Testis (tissue), 3 donors: ENCODE measurements around the gene PVR. TPM values are rescaled to one million over a fixed set of nuclear protein-coding genes. Genes with fewer than 3 reads are reported as not detected.
"Not testable (repeated sequence)": the region's sequence is repeated elsewhere in the genome, so short reads cannot be mapped to it uniquely, and the experiment has no call there.

Source experiments
- DNase-seq: peaks from one replicate; pipeline ENCODE4 v3.0.0-alpha.2; 2019
- H3K27ac ChIP-seq, 2 donors: fragments of 200-600 bp; sonication (generic); one replicate each; pipeline ENCODE4 v1.5.1; 2019
- H3K27me3 ChIP-seq: fragments of 200-600 bp; sonication (generic); one replicate; pipeline ENCODE4 v1.5.1; 2019
- H3K36me3 ChIP-seq: fragments of 200-600 bp; sonication (generic); one replicate; pipeline ENCODE4 v1.5.1; 2017; ENCODE audit warnings: low read depth; ENCODE audit errors: missing control alignments
- H3K4me1 ChIP-seq: fragments of 200-600 bp; sonication (generic); one replicate; pipeline ENCODE4 v1.5.1; 2019
- H3K4me3 ChIP-seq, 2 donors: fragments of 200-600 bp; sonication (generic); one replicate each; pipeline ENCODE4 v1.5.1; 2017 to 2019
- H3K9me3 ChIP-seq: fragments of 200-600 bp; sonication (generic); one replicate; pipeline ENCODE4 v1.5.1; 2017
- POLR2A ChIP-seq: fragments of 450-650 bp; IDR thresholded peaks from one replicate; pipeline ENCODE4 v1.6.1; 2017; ENCODE audit warnings: antibody characterized with exemption, mild to moderate bottlenecking, moderate library complexity
- WGBS, 2 donors: methylation state at CpG; one replicate each; pipeline ENCODE4 v1.1.5; 2018; 5-methylcytosine and 5-hydroxymethylcytosine counted together
- intact Hi-C: fragments of 100-400 bp; cut with DNase I; formaldehyde crosslinking; loops from one replicate; pipeline ENCODE4 v1.15.1; 2023; ENCODE audit warnings: low total_unique reads
- polyA plus RNA-seq: library from polyadenylated mRNA; stranded (reverse); fragments of 350-450 nt; fragmentation: Illumina TruSeq; extraction: RNeasy Lipid Tissue Mini Kit (QIAGEN cat#74804); gene quantifications from one replicate; pipeline ENCODE4 v1.2.3, GENCODE V29; 2014; ENCODE audit warnings: low read depth, low replicate concordance; ENCODE audit not compliant: insufficient read depth
- total RNA-seq, 2 donors: library from RNA; depleted of rRNA; stranded (reverse); fragments of >200 nt; gene quantifications; one replicate each; pipeline ENCODE4 v1.2.3, GENCODE V29; 2016
- TF ChIP-seq, protein P1 (sequence below), 3 experiments: fragments of 450-650 bp in 2 of 3; fragments of 200-600 bp in 1 of 3; sonication (generic) in 1 of 3; IDR thresholded peaks; one replicate each; pipeline ENCODE4 v1.5.1; 2016 to 2019; ENCODE audit warnings: antibody characterized with exemption in 3 of 3, mild to moderate bottlenecking in 2 of 3, moderate library complexity in 1 of 3

PVR gene
- total and polyA plus RNA-seq, 3 donors from 2014 or later = 29.1 to 41.1 (median 31.9) TPM

DNA sequence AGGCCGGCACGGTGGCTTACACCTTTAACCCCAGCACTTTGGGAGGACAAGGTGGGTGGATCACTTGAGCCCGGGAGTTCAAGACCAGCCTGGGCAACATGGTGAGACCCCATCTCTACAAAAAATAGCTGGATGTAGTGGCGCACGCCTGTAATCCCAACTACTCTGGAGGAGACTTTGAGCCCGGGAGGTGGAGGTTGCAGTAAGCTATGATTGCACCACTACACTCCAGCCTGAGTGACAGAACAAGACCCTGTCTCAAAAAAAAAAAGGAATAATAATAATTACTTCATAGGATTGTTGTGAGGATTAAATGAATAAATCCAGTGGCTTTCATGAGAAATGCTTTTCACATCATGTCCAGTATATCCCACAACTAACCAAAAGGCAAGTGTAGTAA lies 22.3 kb upstream of the PVR start:
- Histone ChIP-seq H3K4me3 (no peak overlapping the region), H3K27me3 (no peaks in the 10 kb centered on the region), H3K27ac (no peak overlapping the region), H3K36me3 (no peaks in the 10 kb centered on the region), H3K9me3 (no peaks in the 10 kb centered on the region), H3K4me1 (no peaks in the 10 kb centered on the region)
- intact Hi-C loops = no loop called here
- DNase-seq = no peak
- WGBS, 2 donors = 94 to 96% methylated on average over 6 of the region's 6 CpGs
- no peak for TF ChIP-seq POLR2A
- TF ChIP-seq, protein P1, sequence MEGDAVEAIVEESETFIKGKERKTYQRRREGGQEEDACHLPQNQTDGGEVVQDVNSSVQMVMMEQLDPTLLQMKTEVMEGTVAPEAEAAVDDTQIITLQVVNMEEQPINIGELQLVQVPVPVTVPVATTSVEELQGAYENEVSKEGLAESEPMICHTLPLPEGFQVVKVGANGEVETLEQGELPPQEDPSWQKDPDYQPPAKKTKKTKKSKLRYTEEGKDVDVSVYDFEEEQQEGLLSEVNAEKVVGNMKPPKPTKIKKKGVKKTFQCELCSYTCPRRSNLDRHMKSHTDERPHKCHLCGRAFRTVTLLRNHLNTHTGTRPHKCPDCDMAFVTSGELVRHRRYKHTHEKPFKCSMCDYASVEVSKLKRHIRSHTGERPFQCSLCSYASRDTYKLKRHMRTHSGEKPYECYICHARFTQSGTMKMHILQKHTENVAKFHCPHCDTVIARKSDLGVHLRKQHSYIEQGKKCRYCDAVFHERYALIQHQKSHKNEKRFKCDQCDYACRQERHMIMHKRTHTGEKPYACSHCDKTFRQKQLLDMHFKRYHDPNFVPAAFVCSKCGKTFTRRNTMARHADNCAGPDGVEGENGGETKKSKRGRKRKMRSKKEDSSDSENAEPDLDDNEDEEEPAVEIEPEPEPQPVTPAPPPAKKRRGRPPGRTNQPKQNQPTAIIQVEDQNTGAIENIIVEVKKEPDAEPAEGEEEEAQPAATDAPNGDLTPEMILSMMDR (IDR thresholded peaks at IDR 0.05) = no peak

DNA sequence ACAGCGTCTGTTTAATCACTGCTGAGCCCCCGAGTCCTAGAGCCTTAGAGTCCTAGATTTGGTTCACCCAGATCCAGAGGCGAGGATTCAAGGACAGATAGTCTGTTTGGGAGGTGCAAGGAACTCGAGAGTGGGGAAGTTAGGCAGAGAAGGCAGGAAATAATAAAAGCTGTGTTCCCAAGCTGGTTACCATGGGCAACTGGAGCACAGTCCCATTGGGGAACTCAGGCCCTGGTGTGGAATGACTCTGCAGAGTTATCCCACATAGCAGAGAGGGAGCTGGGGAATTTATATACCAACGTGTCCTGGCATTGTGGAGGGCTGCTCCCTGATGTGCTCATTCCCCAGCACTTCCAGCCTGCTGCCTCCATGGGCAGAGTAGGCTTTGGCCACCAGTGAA lies 20.6 kb upstream of the PVR start:
- H3K4me3 ChIP-seq = no peak overlapping the region
- intact Hi-C loops = no loop called here
- no peaks in the 10 kb centered on the region for H3K36me3 ChIP-seq
- 47 to 52% methylated on average over 5 of the region's 5 CpGs for WGBS, 2 donors
- H3K27ac ChIP-seq = no peak overlapping the region
- H3K4me1 ChIP-seq = no peaks in the 10 kb centered on the region
- TF ChIP-seq POLR2A = no peak
- H3K9me3 ChIP-seq = no peaks in the 10 kb centered on the region
- H3K27me3 ChIP-seq = no peaks in the 10 kb centered on the region
- DNase-seq = no peak

DNA sequence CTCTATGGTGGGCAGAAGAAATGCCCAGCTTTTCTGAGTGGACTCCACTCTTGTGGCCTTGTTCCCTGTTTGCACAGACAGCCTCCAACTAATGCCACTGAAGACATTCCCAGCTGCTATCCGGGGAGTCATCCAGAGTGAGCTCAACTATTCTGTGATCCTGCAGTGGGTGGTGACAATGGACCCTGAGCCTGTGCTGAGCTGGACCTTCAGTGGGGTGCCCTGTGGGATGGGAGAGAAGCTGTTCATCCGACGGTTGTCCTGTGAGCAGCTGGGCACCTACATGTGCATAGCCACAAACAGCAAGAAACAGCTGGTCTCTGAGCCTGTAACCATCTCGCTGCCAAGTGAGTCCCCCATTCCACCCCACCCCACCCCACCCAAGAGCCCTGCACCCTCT lies 20.1 kb upstream of the PVR start:
- Histone ChIP-seq H3K36me3 (no peaks in the 10 kb centered on the region), H3K9me3 (no peaks in the 10 kb centered on the region), H3K27me3 (no peaks in the 10 kb centered on the region), H3K4me3 (no peak overlapping the region), H3K4me1 (no peaks in the 10 kb centered on the region), H3K27ac (no peak overlapping the region)
- 93 to 97% methylated on average over 4 of the region's 4 CpGs for WGBS, 2 donors
- DNase-seq = no peak
- intact Hi-C loops = no loop called here
- no peak for TF ChIP-seq POLR2A
- TF ChIP-seq, protein P1 (IDR thresholded peaks at IDR 0.05) = no peak

DNA sequence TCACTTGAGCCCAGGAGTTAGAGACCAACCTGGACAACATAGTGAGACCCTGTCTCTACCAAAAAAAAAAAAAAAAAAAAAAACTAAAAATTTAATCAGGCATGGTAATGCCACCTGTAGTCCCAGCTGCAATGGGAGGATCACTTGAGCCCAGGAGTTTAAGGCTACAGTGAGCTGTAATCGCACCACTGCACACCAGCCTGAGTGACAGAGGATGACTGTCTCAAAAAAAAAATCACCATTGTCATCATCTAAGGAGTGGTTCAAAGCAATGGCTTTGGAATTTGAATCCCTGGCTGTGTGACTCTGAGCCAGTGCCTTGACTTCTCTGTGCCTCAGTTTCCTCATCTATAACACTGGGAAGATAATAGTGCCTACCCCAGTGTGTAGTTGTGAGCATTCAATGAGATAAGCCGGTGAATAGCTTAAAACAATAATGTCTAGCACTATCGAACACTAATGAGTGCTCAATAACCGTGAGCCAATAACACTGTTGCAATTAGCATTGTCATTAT lies 18.8 kb upstream of the PVR start:
- TF ChIP-seq, protein P1 (IDR thresholded peaks at IDR 0.05) = no peak
- no peak for TF ChIP-seq POLR2A
- H3K27me3 ChIP-seq = no peaks in the 10 kb centered on the region
- no peaks in the 10 kb centered on the region for H3K9me3 ChIP-seq
- no peaks in the 10 kb centered on the region for H3K36me3 ChIP-seq
- 95% methylated on average over 4 of the region's 4 CpGs for WGBS, 2 donors
- no peak overlapping the region for H3K4me3 ChIP-seq
- intact Hi-C loops = no loop called here
- no peak for DNase-seq
- no peaks in the 10 kb centered on the region for H3K4me1 ChIP-seq
- no peak overlapping the region for H3K27ac ChIP-seq

DNA sequence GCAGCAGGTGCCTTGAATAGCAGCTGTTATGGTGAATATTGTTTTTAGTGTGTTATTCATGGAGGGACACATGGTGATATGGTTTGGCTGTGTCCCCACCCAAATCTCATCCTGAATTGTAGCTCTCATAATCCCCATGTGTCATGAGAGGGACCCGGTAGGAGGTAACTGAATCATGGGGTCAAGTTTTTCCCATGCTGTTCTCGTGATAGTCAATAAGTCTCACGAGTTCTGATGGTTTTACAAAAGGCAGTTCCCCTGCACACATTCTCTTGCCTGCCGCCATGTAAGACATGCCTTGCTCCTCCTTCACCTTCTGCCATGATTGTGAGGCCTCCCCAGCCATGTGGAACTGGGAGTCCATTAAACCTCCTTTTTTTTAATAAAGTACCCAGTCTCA lies 18.1 kb upstream of the PVR start:
- H3K27me3 ChIP-seq, H3K27ac ChIP-seq, DNase-seq, H3K4me3 ChIP-seq, H3K4me1 ChIP-seq, H3K9me3 ChIP-seq, intact Hi-C loops, H3K36me3 ChIP-seq: not testable (repeated sequence)
- 94 to 96% methylated on average over 4 of the region's 4 CpGs for WGBS, 2 donors

DNA sequence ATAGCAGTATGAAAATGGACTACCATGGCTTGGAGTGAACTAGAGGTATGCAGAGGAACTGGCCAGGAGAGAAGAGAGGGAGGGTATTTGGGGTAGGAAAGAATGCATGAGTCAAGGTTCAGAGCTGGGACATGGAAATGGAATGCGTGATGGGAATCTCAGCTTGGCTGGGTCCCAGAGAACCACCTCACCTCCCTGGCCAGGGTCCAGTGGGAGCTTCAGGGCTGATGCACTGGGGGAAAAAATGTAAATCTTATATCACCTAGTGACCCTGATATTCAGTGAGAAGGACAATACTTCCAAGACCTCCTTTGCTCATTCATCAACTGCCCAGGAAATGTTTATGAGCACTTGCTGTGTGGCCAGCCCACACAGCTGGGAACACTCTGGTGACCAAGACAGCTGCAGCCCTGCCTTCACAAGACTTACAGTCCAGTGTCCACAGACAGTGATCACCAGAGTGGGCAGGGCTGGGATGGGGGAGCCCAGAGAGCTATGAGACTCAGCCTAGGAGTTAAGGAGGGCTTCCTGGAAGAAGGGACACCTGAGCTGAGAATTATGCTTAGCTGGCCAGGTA lies 17.6 kb upstream of the PVR start:
- TF ChIP-seq POLR2A = no peak
- TF ChIP-seq, protein P1 (IDR thresholded peaks at IDR 0.05) = no peak
- no peak for DNase-seq
- Histone ChIP-seq H3K27ac (no peak overlapping the region), H3K4me3 (no peak overlapping the region), H3K4me1 (no peaks in the 10 kb centered on the region), H3K36me3 (no peaks in the 10 kb centered on the region), H3K9me3 (no peaks in the 10 kb centered on the region), H3K27me3 (no peaks in the 10 kb centered on the region)
- WGBS, 2 donors = 60 to 70% methylated on average over 1 of the region's 1 CpG
- intact Hi-C loops = no loop called here
